ENCODE measurements around the gene FSTL4. TPM values are rescaled to one million over a fixed set of nuclear protein-coding genes. Genes with fewer than 3 reads are reported as not detected.

The FSTL4 gene
- total RNA-seq, 4 donors from 2014 or later: 0.41 TPM; not detected in 3

- intact Hi-C loops (cut with DNase I; ENCODE audit: low total_unique reads): no loop called here
- no peaks in the 10 kb centered on the region for H3K9me3 ChIP-seq
- no peak overlapping the region for H3K4me3 ChIP-seq
- no peaks in the 10 kb centered on the region for H3K4me1 ChIP-seq
- H3K27me3 ChIP-seq: no peaks in the 10 kb centered on the region
- H3K27ac ChIP-seq: no peak overlapping the region
- no peak for DNase-seq
- no peaks in the 10 kb centered on the region for H3K36me3 ChIP-seq
- TF ChIP-seq POLR2A (IDR thresholded peaks at IDR 0.05) (no peak), CTCF (IDR thresholded peaks at IDR 0.05) (no peak)
Measured at GRCh38 chr5:133262690-133263089, 349.7 kb downstream of the FSTL4 start.

GRCh38 chr5:133261993-133262392, 350.3 kb downstream of the FSTL4 start:
- no peak for TF ChIP-seq POLR2A (IDR thresholded peaks at IDR 0.05)
- no peak for TF ChIP-seq CTCF (IDR thresholded peaks at IDR 0.05)
- no peak overlapping the region for H3K27ac ChIP-seq
- H3K36me3 ChIP-seq: no peaks in the 10 kb centered on the region
- intact Hi-C loops (cut with DNase I; ENCODE audit: low total_unique reads): no loop called here
- no peaks in the 10 kb centered on the region for H3K27me3 ChIP-seq
- H3K4me1 ChIP-seq: no peaks in the 10 kb centered on the region
- DNase-seq: no peak
- H3K4me3 ChIP-seq: no peak overlapping the region
- H3K9me3 ChIP-seq: no peaks in the 10 kb centered on the region

DNA sequence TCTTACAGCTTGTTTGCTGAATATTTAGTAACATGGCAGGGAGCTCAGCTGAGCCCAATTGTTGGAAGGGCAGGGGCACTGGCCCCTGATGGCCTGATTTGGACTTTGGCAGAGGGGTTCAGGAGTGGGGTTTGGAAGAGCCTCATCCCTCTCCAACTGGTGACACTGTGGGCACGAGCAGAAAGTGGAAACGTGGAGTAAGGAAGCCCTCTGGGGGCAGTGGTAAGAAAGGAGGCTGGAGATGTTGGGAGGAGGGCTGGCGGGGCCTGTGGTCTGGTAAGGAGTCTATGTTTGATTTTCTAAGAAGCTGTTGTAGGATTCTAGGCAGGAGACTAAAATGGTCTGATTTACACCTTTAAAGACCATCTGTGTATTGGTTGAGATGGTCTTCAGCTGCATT, 351.6 kb downstream of the FSTL4 start:
- Histone ChIP-seq H3K27me3 (no peaks in the 10 kb centered on the region), H3K36me3 (no peaks in the 10 kb centered on the region), H3K4me3 (no peak overlapping the region), H3K9me3 (no peaks in the 10 kb centered on the region), H3K27ac (no peak overlapping the region), H3K4me1 (no peaks in the 10 kb centered on the region)
- intact Hi-C loops (cut with DNase I; ENCODE audit: low total_unique reads): no loop called here
- no peak for DNase-seq
- no peak for TF ChIP-seq CTCF (IDR thresholded peaks at IDR 0.05)
- TF ChIP-seq POLR2A (IDR thresholded peaks at IDR 0.05): no peak

- no peak overlapping the region for H3K4me3 ChIP-seq
- no peaks in the 10 kb centered on the region for H3K27me3 ChIP-seq
- TF ChIP-seq CTCF (IDR thresholded peaks at IDR 0.05) (no peak), POLR2A (IDR thresholded peaks at IDR 0.05) (no peak)
- no peaks in the 10 kb centered on the region for H3K9me3 ChIP-seq
- DNase-seq: no peak
- no peaks in the 10 kb centered on the region for H3K36me3 ChIP-seq
- no peak overlapping the region for H3K27ac ChIP-seq
- intact Hi-C loops (cut with DNase I; ENCODE audit: low total_unique reads): no loop called here
- no peaks in the 10 kb centered on the region for H3K4me1 ChIP-seq
Measured at GRCh38 chr5:133259199-133259997, 352.9 kb downstream of the FSTL4 start.

DNA sequence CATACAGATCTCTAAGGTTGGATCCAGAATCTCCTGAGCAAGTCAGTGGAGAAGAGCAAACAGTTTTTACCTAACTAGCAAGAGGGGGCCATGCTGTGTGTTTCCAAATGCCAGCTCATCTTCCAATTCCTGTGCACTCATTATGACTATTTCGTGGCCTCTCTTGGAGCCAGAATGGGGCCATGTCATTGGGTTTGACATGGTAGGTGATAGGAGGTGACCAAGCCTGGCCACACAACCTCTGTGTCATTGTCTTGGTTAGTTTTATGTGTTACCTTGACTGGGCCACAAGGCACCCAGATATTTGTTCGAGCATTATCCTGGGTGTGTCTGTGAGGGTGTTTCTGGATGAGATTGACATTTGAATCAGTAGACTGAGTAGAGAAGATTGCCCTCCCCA, 354.4 kb downstream of the FSTL4 start:
- Histone ChIP-seq H3K4me3 (no peak overlapping the region), H3K36me3 (no peaks in the 10 kb centered on the region), H3K27ac (no peak overlapping the region), H3K27me3 (no peaks in the 10 kb centered on the region), H3K4me1 (no peaks in the 10 kb centered on the region), H3K9me3 (no peaks in the 10 kb centered on the region)
- no peak for DNase-seq
- intact Hi-C loops (cut with DNase I; ENCODE audit: low total_unique reads): no loop called here
- no peak for TF ChIP-seq POLR2A (IDR thresholded peaks at IDR 0.05)
- TF ChIP-seq CTCF (IDR thresholded peaks at IDR 0.05): no peak

Data from uterus (tissue), 4 donors.